ENCODE measurements around the gene GABRB2.
"Not testable (repeated sequence)": the region's sequence is repeated elsewhere in the genome, so short reads cannot be mapped to it uniquely, and the experiment has no call there.

GABRB2 gene

DNA sequence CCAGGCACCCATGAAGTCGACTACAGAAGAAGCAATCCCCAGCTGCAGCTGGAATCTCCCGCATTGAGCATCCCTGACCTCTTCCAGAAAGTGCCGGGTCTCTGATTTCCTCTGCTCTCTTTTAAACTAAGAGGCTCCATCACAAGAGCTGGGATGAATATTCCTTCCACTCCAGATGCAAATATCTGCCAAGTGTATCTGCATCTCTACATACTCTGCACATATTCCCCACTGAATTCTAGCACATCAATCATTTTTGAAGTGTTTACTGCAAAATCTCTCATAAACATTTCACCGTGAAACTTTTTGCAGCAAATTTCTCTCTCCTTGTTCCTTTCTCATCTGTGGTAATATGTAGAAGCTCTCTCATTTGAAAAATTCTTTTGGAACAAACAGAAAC, 161.5 kb downstream of the GABRB2 start:
- no peak for DNase-seq

GRCh38 chr5:161382685-161383084, 163.8 kb downstream of the GABRB2 start:
- DNase-seq, result no peak

GRCh38 chr5:161380486-161380885, 166.0 kb downstream of the GABRB2 start:
- DNase-seq, result no peak

DNA sequence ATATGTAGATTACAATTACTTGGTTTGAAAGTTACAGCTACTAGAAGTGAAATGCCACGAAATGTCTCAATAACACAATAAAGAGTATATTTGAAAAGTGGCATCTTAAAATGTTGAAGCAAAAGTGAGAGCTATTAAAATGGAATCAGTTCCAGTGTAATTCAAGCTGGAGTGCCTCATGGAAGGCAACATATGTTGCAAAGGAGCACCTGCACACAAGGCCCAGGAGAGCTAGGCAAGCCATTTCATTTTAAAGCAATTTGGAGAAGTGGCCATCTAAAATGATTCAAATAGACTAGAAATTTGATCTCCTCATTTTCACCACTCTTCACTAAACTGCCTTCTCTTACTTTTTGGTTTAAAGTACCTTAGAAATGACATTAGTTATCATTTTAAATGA, 167.8 kb downstream of the GABRB2 start:
- DNase-seq, result no peak

- no peak for DNase-seq
Measured at GRCh38 chr5:161376034-161376433, 170.5 kb downstream of the GABRB2 start.

- no peak for DNase-seq
Measured at GRCh38 chr5:161373345-161373707, 173.2 kb downstream of the GABRB2 start.

GRCh38 chr5:161372682-161373344, 173.7 kb downstream of the GABRB2 start:
- no peak for DNase-seq

GRCh38 chr5:161369022-161369421, 177.5 kb downstream of the GABRB2 start:
- DNase-seq, result no peak

DNA sequence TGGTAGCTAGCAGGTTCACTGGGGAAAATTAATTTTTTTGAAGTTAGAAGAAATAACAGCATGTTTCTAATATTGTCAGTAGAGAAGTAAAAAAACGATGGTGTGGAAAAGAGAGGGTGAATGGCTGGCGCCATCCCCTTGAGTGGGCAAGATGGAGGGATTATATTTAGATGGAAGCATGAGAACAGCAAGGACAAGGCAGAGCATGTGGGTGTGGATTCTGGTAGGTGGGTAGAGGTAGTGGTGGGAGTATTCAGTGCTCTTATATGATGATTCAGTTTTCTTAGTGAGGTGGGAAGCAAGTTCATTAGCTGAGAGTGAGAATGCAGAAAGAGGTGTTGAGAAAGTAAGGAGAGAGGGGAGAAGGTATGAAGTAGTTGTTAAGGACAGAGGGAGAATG, 188.1 kb downstream of the GABRB2 start:
- no peak for DNase-seq

DNA sequence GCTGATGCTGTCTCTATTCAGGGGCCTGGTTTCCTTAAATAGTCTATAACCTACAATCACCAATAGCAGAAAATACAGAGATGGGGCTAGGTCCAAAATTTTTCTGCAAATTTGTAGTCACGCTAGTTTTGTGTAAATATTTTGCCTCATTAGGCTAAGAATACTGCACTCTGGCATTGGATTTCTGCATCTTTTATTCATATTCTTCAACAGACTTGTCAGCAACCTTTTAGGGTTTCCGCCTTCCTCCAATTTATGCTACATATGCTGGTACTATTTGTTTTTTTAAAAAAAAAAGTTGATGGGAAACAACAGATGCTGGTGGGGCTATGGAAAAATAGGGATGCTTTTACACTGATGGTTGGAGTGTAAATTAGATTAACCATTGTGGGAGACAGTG, 202.3 kb downstream of the GABRB2 start:
- no peak for DNase-seq

DNA sequence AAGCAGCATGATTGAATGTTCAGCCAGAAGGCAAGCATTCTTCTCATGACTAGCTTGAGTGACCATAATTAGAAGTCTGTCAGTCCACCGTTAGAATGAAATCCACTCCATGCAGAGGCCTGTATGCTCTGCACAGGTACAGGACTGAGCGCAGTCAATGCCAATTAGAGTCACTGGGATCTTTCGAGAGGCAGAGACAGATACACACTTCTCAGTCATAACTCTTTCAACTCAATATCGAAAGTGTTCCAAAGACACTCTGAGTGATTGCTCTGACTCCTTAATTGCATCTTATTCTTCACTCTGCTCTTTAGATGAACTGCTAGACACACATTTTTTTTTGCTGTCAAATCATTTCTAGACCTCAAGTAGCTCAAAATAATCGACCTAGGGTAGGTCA, 203.6 kb downstream of the GABRB2 start:
- DNase-seq, result no peak

- DNase-seq, result no peak
Measured at GRCh38 chr5:161340012-161340411, 206.5 kb downstream of the GABRB2 start.

DNA sequence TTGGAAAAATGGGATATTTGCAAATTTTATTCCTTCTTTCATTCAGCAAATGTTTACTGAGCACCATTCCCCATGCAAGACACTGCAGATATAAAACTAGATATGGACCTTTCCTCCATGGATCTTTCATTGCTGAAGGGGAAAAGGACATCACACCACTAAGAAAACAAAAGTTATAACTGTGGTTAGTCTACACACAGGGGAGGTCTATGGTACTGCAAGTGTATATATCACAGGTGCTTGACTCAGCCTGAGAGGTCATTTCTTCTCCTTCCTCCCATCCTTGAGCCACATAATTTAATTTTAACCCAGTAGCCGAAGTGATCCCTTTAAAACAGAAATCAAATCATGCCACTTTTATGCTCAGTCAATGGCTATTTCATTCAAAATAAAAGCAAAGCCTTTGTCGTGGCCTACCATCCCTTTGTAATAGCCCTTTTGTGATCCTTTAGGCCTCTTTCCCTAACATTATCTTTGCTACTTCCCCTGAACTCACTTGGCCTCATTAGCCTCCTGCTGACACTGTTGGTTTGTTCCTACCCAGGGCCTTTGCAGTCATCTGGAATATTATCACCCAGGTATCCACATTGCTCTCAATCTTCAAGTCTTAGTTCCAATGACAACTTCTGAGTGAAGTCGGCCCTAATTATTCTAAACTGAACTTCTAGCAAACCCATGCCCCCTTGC, 213.2 kb downstream of the GABRB2 start:
- no peak for DNase-seq

- DNase-seq, result no peak
Measured at GRCh38 chr5:161332343-161332742, 214.2 kb downstream of the GABRB2 start.

GRCh38 chr5:161314033-161314432, 232.5 kb downstream of the GABRB2 start:
- no peak for DNase-seq

GRCh38 chr5:161312882-161313281, 233.6 kb downstream of the GABRB2 start:
- no peak for DNase-seq

GRCh38 chr5:161311965-161312364, 234.6 kb downstream of the GABRB2 start:
- DNase-seq, result no peak

- no peak for DNase-seq
Measured at GRCh38 chr5:161311146-161311708, 235.3 kb downstream of the GABRB2 start.

DNA sequence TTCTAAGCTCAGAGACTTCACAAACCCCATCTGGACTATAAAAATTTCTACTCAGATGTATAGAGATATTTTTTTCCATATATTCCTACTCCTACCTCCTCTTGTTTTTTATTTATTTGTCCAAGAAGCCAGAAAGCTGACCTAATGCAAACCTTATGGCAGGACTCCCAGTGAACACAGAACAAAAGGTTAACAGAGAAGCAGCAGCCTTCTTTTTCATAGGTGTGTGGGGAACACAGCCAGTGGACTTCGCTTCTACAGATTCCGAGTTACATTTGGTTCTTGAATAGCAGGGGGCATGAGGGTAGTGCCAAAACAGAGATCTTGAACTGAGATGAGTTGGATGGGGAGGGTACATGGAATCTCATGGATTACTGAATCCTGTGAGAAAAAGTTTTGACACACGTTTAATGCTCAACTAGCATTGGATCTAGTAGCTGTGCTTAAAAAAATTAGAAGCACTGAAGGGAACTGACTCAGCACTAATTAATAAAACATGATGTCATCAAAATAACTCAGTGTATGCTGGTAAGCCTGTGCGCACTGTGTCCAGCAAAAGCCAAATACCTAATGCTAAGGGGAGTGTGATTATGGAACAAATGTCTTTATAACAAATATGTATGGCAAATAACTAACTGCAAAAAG, 240.1 kb downstream of the GABRB2 start:
- DNase-seq, result no peak

- DNase-seq, result no peak
Measured at GRCh38 chr5:161305601-161306000, 240.9 kb downstream of the GABRB2 start.

GRCh38 chr5:161302559-161302958, 244.0 kb downstream of the GABRB2 start:
- no peak for DNase-seq

GRCh38 chr5:161301586-161301985, 244.9 kb downstream of the GABRB2 start:
- no peak for DNase-seq

DNA sequence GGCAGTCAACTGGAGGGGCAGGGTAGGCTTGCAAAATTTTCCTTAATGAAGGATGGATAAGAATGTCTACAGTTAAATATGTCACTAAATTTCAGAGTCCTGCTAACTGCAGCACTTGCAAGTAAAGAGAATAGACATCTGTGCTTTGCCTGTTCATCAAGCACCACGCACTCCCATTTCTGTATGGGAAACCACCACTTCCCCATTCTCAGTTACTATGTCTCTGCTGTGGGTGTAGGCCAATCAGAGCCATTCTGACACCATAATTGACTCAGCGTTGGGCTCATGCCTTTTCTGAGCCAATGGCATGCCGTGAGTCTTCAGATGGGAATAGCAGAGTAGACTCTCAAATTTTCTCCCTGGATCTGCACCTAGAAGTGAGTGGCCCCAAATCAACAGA, 247.5 kb downstream of the GABRB2 start:
- DNase-seq, result no peak

DNA sequence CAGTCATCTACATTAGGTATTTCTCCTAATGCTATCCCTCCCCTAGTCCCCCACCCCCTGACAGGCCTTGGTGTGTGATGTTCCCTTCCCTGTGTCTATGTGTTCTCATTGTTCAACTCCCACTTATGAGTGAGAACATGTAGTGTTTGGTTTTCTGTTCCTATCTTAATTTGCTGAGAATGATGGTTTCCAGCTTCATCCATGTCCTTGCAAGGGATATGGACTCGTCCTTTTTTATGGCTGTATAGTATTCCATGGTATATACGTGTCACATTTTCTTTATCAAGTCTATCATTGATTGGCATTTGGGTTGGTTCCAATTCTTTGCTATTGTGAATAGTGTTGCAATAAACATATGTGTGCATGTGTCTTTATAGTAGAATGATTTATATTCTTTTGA, 249.1 kb downstream of the GABRB2 start:
- not testable (repeated sequence) for DNase-seq
